Measurements from ENCODE around the gene INSRR.

Gene INSRR

DNA sequence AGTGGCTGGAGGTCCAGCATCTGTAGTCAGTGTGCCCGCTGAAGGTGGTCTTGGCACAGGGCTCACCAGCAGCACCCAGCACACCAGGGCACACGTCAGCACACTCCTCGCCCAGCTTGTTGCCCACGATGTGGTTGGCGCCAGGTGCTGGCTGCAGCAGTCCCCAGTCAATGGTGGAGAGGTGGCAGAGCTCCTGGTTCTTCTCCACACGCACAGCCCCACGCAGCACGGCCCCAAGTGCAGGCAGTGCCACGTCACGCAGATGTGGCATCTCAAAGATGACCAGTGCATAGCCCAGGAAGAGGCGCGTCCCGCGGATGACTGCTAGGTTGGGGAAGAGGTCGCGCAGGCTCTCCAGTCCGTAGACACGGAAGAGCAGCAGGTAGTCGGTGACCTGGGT is 5.2 kb downstream of the INSRR start:
- FAIRE-seq: no peak

DNA sequence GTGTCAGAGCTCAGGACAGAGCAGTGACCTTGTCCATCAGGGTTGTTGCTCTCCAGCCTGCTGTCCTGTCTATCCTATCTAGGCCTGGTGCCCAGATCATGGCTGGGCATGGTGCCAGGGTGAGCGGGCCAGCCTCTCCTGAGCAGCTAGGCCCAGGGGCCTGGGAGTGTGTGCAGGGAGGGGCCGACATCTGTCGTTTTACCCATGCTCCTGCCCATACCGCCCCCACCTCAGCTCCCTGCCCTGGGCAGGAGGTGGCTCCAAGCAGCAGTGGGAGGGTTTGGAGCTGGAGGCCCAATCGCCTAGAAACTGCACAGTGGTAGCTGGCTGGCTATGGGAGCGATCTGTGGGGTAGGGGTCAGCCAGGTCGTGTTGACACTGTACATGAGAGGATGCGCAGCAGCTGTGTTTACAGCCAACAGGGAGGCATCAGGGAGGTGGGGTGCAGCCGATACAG is 6.5 kb downstream of the INSRR start:
- peak; percentile 37 for DNase-seq (ENCODE audit: insufficient read length, low spot score)
- no peak for FAIRE-seq

More for the DNA sequence above, 5.2 kb downstream of the INSRR start:
- no peak for DNase-seq (ENCODE audit: insufficient read length, low spot score)

DNA sequence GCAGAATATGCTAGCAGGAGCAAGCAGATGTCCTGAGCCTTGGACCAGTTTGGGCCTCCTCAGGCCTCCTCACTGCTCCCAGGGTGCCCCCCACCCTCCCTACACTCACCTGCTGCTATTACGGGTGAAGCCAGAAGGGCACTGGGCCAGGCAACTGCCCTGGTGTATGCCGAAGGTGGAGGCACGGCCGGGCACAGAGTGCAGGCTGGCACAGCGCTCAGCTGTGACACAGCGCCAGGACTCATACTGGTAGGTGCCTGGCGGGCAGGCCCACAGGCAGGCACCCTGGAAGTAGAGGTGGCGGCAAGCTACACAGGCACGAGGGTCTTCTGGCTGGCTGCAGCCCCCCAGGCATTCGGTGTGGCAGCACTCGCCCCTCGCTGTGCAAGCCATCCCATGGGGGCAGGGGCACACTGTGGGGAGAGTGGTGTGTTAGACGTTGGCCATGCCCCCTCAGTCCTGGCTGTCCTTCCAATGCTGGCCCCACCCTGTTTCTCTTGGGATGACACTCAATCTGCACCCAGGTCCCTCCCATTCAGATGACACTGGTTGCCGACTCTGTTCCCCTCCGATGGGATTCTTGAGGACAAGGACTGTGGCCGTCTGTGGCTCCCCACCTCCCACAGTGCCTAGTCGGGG is 7.0 kb downstream of the INSRR start:
- no peak for FAIRE-seq
- no peak for DNase-seq (ENCODE audit: insufficient read length, low spot score)

DNA sequence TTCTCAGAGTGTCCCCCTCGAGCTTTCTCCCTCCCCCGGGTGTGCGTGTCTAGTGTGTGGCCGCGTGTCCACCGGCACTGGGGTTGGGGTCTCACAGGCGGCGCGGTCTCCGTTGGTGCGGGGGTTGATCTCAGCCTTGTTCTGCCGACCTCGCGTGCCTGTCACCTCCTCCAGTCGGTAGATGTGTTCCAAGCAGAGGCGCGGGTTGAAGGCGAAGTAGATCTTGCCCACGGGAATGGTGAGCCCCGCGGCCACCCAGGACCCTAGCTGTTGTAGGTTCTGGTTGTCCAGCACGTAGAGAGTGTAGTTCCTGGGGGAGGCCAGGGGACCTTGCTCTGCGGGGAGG is 9.8 kb downstream of the INSRR start:
- FAIRE-seq (no peak), DNase-seq (ENCODE audit: insufficient read length, low spot score) (no peak)

DNA sequence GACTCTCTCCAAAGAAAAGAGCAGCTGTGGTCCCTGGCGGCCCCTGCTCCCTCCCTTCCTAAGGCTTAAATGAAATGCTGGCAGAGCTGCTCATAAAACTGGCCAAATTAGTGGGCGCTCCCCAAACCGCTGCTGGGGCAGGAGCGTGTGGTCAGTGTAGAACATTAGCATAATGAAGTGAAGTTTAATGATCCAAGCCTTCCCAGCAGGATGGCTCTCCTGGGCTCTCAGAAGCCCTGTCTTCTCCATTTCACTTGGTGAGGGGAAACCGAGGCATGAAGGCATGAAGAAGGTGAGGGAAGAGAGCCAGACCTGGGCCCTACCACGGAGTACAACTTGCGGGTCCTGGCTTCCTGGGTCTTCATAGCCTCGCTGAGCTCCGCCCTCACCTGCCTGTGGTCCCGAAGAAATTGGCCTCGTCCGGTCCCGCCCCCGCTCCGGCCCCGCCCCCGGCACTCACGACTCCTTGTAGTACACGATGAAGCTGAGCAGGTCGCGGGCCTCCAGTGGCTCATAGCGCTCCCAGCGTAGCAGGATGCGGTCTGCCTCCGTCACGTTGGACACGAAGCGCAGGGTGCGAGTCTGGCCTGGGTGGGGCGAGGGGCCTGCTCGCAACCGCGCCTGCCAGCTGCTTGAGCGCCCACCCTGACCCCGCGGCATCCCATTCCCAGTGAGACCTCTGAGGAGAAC is 10.3 kb downstream of the INSRR start:
- FAIRE-seq (no peak), DNase-seq (ENCODE audit: insufficient read length, low spot score) (no peak)

DNA sequence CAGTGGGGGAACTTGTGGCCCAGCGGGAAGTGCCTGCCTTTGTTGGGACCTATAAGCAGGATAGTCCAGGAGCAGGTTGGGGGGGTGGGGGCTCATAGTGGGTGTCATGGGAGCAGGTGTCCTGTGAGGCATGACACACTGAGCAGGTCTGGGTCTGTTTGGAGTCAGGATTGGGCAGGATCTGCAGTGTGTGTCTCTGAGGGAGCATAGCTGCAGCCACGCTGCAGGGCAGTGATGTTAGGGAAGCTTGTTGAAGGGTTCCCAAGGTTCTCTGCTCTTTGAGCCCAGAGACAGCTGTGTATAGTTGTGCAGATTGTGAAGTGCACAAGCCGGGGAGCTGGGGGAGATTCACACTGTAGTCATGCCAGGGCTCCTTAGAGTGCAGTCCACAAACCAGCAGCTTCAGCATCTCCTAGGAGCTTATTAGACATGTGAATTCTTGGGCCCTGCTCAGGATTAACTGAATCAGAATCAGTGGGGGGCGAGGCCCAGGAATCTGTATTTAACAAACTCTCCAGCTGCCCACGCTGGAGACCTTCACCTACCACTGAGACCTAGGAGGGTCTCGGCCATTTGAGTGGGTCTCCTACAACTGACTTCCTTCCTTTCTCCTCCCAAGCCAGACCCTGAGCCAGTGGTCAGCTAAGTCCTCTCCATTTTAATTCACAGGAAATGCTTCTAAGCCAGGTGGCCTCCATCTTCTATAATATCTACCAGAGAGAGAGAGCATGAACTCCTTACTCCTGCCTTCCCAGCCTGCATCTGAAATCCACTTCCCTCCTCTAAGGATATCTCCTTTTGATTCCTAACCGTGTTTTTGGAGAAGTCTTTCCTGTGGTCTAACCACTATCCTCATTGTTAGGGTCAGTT is 11.1 kb downstream of the INSRR start:
- DNase-seq (ENCODE audit: insufficient read length, low spot score) (no peak), FAIRE-seq (no peak)

DNA sequence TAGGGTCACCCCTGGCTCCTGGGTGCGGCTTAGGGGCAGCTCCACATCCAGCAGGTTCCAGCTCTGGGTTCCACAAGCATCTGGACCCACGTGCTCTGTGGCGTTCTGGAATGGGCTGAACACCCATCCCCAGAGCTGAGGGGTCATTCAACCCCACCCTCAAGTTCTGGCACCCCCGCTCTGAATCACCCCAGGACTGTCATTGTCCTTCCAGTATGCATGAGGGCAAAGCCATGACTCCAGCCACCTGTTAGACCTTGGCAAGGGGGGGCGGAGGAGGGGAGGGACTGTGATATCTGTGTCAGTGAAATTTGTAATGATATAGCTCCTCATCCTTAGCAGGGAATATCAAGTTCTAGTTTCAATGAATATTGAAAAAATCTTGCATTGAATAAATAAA is 12.3 kb downstream of the INSRR start:
- DNase-seq (ENCODE audit: insufficient read length, low spot score) (no peak), FAIRE-seq (no peak)

DNA sequence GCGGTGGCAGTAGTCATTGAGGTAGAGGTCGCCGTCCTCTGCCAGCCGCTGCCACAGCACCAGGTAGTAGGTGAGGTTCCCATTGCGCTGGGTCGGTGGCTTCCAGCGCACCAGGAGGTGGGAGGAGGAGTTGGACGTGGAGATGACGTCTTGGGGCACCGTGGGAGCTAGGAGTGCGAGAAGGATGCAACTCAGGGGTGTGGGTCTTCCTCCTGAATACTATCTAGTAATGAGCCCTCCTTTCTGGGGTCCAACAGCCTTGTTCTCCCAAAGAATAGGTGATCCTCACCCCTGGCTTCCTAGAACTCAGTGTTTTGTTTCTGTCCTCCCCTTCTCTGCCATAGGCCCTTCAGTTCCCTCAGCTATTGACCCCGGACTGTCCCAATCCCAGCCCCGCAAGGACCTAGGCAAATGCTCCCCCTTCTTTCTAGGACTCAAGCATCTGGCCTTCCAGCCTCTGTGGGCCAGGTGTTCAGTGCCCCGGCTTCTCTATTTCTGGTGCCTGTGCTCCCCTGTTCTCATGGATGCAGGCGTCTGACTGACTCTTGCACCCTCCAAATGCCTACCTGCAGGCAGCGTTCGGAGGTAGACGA is 12.9 kb downstream of the INSRR start:
- FAIRE-seq (no peak), DNase-seq (ENCODE audit: insufficient read length, low spot score) (no peak)

DNA sequence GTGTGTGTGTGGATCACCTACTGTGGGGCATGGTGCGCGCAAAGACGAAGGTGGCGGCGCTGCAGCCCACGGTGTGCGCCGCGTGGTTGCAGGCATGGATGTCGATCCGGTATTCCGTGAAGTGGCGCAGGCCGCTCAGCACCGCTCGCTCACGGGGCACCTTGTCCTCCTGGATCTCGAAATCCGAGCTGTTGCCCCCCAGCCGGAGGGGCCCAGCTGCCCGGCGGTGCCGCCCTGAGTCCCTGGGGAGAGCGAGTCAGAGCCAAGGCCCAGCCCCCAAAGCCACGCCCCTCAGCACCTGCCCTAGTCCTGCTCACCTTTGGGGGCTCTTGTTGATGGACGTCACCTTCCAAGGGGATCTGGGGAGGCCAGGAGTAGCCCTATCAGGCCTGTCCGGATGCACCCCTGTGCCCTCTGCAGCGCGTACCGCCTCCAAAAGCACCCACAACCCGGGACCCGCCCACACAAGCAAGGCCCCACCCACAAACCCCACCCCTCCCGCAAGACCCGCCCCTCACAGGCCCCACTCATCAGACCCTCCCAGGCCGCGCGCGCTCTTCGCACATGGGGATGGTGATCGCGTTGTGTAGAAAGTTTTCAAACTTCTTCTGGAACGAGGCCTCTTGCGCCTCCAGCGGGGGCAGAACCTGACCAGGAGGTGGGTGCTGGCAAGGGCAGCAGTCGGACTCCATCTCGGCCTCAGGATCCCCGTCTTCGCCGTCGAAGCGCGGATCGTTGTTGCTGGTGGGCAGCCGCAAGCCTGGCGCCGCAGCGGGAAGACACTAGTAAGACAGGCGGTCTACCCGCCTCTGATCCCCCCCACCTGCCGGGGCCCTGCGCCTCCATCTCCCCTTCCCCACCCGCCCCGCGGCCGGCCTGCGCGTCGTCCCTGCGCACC is 13.6 kb downstream of the INSRR start:
- DNase-seq (ENCODE audit: insufficient read length, low spot score) (no peak), FAIRE-seq (no peak)

DNA sequence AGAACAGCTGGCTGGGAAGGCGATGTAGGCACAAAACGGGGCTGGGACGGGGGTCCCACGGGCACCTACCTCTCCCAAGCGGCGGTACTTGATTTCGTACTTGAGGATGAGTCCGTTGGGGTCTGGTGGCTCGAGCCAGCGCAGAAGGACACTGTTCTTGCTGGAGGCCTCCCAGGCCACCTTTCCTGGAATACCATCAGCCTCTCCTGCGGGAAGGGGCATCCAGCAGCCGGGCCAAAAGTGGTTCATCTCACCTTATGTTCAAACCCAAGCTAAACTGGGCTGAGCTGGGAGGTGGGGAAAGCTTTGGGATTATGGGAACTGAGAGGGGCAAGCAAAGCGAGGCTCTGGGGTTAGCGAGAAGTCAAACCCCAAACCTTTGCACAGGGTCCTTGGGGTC is 14.3 kb downstream of the INSRR start:
- FAIRE-seq (no peak), DNase-seq (ENCODE audit: insufficient read length, low spot score) (no peak)

DNA sequence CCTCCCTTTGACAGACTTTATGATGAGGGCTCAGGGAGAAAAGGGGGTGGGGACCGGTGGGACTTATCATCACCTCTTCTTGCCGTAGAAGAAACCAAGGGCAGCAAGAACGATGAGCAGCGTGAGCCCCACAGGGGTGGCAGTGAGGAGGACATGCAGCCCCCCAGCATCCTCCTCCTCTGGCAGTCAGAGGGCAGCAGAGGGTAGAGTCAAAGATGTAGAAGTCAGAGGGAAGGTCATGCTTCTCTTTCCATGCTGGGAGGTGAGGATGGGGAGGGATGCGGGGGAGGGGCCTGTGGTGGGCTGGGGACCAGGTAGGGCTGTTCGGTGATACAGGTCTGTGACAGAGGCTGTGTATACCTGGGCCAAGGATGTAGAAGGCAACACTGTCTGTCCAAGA is 14.8 kb downstream of the INSRR start:
- DNase-seq (ENCODE audit: insufficient read length, low spot score): no peak
- FAIRE-seq: no peak

DNA sequence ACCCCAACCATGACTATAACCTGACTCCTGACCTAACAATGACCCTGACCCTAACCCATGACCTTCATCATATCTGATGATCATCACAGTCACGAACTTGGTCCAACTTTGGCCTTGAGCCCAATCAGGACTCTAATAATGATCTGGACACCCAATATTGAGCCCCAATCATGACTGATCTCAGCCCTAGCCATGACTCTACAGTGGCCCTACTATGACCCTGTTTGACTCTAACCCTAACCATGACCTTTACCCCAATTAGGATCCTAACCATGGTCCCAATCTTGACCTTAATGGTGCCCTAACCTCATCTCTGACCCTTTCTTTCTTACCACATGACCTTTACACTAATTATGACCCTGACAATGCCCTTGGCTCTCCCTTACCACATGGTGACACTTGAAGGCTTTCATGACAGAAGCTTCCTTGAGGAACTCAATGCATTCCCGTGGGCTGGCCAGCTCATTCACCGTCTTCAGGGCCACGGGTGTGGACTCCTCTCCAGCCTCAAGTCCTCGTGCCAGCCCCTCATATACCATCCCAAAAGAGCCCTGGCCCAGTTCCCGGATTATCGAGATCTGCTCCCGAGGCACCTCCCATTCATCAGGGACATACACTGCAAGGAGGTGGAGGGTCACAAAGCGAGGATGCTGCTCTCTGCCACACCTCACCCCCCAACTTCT is 16.2 kb downstream of the INSRR start:
- FAIRE-seq (no peak), DNase-seq (ENCODE audit: insufficient read length, low spot score) (no peak)

DNA sequence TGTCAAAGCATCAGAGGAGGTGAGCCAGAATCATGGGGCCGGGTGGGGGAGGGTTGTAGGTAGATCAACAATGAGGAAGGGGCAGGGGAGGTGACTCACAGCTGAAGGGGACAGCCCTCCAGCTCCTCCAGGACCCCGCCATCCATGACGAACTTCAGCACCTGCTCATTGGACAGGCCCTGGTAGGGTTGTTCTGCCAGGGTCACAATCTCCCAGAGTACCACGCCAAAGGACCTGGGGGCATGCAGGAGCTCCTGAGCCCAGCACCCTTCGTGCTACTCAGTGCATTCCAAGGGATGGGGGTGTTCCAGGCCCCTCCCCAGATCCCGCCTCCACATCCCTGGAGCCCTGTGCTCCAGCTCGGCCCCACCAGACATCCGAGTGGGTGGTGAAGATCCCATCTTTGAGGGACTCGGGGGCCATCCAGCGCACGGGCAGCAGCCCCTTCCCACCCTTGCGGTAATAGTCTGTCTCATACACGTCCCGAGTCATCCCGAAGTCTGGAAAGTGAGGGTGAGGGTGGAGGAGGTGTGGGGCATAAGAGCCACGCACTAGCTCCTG is 17.5 kb downstream of the INSRR start:
- DNase-seq (ENCODE audit: insufficient read length, low spot score) (no peak), FAIRE-seq (no peak)

DNA sequence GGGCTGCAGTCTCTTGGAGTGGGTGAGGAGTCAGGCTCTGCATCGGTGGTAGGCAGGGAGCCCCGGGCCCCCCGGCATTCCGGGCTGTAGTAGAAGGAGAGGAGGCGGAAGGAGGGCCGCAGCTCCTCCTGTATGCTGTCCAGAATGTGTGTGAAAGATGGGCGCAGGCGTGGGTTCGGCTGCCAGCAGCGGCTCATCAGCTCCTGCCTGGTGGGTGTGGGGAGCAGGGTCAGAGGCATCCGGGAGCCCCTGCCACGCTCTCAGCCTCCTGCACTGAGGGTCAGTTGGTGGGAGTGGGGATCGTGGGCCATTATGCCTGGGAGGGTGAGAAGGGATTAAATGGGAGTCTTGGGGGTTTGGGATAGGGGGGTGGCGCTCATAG is 18.0 kb downstream of the INSRR start:
- FAIRE-seq: no peak
- no peak for DNase-seq (ENCODE audit: insufficient read length, low spot score)

DNA sequence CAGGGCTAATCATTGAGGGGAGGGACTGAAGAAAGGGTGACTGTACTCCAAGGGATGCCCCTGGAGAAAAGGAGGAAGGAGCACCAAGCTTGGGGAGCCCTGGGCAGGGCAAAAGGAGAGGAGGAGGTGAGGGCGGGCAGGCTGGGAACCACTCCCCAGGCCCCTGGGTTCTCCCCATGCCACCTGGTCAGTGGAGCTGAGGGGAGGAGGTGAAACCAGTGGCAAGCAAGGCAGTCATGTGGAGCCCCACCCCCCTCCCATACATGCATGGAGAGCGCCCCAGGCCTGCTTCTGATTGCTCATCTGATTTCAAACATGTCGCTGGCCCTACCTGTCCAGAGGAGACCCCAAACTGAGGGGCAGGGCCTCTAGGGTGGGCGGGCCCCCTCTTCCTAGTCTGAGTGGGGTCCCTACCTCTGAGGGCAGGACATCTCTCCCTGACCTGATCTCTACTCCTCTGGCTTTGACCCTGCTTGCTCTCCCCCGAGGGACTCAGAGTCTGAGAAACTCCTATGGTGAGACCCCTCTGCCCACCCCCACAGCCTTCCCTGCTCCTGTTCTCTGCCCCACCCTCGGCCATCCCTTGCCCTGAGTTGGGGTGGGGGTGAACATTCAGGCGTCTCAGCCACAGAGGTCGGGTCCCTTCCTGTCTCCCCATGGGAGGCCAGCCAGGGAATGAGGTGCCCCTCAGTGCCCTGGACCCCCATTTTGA is 18.6 kb downstream of the INSRR start:
- FAIRE-seq: no peak
- DNase-seq (ENCODE audit: insufficient read length, low spot score): no peak

DNA sequence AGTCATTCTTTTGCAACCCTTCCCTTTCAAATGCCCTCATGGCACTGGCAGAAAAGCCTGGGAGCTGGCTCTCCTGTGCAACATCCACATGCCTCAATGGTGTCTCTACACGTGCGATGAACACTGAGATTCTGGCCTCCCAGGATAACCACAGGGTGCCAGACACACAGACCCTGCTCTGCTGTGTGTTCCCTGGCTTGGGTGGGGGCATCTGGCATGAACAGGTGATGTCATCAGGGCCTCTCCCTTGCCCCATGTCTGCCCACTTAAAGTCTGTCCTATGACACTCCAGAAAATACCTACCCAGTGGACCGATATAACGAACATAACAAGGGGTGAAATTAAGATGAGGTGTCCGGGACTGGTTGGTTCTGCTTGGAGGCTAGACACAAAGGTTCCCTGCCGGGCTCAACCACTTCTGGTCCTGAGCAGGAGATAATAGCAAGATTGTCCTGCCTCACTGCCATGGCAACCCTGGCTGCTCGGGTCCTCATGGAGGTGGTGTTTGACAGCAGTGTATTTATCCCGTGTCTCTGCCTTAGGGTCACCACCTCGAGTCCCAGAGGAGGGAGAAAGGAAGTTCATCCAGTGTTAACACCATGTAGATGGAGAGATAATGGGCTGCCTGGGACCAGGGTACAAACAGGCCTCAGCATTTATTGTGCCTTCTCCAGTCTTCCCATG is 19.3 kb downstream of the INSRR start:
- DNase-seq (ENCODE audit: insufficient read length, low spot score) (no peak), FAIRE-seq (no peak)

DNA sequence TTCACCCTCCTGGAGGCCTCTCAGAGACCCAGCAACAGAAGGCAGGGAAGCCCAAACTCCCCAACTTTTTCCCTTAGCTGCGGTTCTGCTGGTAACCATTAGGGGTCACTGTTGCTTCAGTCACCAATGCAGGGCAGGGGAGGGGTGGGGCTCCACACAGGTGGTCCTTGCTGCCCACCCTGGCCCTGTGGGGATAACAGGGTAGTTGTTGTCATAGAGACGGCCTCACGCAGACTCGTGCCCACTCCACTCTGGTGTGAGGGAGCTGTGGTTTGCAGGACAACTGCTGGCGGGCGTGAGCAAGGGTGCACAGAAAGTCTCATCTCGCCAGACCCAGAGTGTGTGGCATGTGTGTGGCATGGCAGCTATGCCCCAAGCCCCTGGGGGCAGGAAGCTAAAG is 19.9 kb downstream of the INSRR start:
- DNase-seq (ENCODE audit: insufficient read length, low spot score): peak; percentile 41
- peak; percentile 55 for FAIRE-seq

DNA sequence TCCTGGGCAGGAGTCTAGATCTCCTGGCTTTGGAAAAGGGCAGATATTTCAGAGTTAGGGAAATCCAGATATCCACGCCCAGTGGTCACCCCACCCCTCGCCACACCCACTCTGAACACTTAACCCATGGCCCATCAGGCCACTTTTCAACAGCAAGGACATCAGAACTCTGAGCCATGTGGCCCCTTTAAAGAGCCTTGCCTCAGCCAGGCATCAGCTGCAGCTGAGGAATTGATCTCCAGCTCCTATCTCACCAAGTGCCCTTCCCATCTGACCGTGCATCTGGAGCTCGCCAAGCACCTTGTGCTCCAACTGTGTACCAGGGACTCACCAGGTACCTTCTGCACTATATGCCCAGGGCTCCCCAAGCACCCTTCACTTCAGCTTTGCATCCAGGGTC is 22.0 kb downstream of the INSRR start:
- DNase-seq (ENCODE audit: insufficient read length, low spot score): no peak
- FAIRE-seq: no peak
